Mucosa of stomach (tissue), 1 donor: ENCODE results near the gene DIP2B.

Experiments used
- H3K27me3 ChIP-seq: one replicate; pipeline ENCODE4 v1.7.0; 2013; ENCODE audit warnings: mild to moderate bottlenecking, low read length; ENCODE audit not compliant: control insufficient read depth, insufficient read depth
- H3K36me3 ChIP-seq: one replicate; pipeline ENCODE4 v1.7.0; 2013; ENCODE audit warnings: low read length; ENCODE audit not compliant: control insufficient read depth, insufficient read depth
- H3K4me1 ChIP-seq: one replicate; pipeline ENCODE4 v1.7.0; 2013; ENCODE audit warnings: mild to moderate bottlenecking, low read length; ENCODE audit not compliant: control insufficient read depth, insufficient read depth
- H3K4me3 ChIP-seq: one replicate; pipeline ENCODE4 v1.7.0; 2013; ENCODE audit warnings: low read length
- H3K9ac ChIP-seq: one replicate; pipeline ENCODE4 v1.7.0; 2013; ENCODE audit warnings: mild to moderate bottlenecking, low read length, moderate library complexity
- H3K9me3 ChIP-seq: one replicate; pipeline ENCODE4 v1.7.0; 2013; ENCODE audit warnings: mild to moderate bottlenecking, low read length, moderate library complexity; ENCODE audit not compliant: control insufficient read depth
- donor health status: Pancreatic carcinoma.

Gene DIP2B

DNA sequence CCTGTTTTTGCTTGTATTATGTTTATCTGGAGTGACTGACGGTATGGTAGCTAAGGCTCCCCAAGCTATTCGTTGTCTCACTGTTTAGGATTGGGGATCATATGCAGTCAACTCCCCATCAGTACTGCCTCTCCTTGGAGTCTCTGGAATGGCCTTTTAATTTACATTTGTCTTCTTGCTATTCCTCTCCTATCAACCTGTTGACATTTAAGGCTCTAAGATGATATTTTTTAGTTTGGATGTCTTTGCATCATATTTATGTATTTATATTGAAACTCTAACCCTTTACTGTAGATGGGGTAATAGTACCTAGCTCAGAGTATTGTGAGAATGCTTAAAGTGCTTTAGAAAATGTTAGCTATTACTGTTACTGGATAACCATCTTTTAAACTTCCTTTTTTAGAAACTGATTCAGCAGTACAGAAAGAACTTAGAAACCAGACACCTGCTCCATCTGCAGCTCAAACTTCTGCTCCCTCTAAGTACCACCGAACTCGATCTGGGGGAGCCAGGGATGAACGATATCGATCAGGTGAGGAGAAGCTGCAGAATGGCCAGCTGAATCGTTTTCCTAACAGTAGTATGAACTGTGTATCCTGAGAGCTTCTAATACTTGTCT lies 135.6 kb downstream of the DIP2B start:
- Histone ChIP-seq H3K36me3 (no peaks in the 10 kb centered on the region), H3K9me3 (no peaks in the 10 kb centered on the region), H3K9ac (no peak overlapping the region), H3K4me1 (peaks cover 6% of the 10 kb centered on the region), H3K4me3 (no peak overlapping the region), H3K27me3 (no peaks in the 10 kb centered on the region)

DNA sequence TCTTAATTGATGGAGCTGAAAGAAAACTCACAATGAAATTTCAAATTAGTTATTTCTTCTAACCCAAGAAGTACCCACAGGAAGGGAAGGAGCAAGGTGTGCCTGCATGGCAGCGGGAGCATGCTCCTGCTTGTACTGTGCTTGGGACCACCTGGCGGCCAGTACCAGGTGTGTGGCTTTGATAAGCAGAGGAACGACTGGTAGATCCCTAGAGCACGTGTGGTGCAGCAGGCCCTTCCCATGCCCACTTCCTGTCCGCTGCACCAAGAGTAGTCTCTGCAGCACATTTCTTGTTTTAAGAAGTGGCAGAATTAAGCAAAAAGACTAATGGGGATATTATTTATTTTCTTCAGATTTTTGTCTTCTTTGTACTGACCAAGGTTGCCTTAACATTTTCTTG lies 136.8 kb downstream of the DIP2B start:
- Histone ChIP-seq H3K4me3 (no peak overlapping the region), H3K9me3 (no peaks in the 10 kb centered on the region), H3K36me3 (no peaks in the 10 kb centered on the region), H3K27me3 (no peaks in the 10 kb centered on the region), H3K4me1 (peaks cover 6% of the 10 kb centered on the region), H3K9ac (no peak overlapping the region)

DNA sequence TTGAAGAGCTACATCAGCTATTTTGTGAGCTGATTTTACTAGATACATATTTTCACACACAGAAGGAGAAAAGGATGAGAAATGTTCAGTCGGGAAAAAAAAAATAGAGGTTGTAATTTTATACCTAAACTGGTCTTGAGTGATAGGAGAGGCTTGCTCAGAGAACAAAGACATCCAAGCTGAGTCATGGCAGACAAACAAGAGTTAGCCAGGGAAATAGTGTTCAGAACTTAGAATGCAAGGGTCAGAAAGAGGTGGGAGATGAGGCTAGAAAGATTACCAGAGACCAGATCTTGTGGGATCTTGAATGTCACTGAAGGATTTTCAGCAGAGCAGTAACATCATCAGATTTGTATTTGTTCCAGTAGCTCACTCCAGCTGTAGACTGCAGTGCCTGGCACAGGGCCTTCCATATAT lies 137.3 kb downstream of the DIP2B start:
- Histone ChIP-seq H3K9ac (no peak overlapping the region), H3K4me1 (peaks cover 6% of the 10 kb centered on the region), H3K9me3 (no peaks in the 10 kb centered on the region), H3K36me3 (no peaks in the 10 kb centered on the region), H3K4me3 (no peak overlapping the region), H3K27me3 (no peaks in the 10 kb centered on the region)

DNA sequence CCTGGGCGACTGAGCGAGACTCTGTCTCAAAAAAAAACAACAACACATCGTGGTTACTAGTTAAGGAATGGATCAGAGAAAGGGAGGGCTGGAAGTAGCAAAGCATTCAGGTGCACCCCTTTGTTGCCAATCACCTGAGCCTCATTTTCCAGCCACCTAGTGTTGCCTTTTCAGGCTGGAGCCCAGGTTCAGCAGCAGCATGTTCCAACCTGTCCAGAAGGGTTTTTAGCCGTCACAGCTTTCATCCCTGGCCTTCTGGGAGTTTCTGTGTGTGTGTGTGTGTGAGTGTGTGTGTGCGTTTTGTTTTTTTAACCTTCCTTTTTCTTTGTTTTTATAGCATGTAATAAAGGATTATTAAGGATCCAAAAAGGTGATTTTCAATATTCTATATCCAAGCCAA lies 138.0 kb downstream of the DIP2B start:
- Histone ChIP-seq H3K4me3 (no peak overlapping the region), H3K36me3 (no peaks in the 10 kb centered on the region), H3K9me3 (no peaks in the 10 kb centered on the region), H3K9ac (no peak overlapping the region), H3K27me3 (no peaks in the 10 kb centered on the region), H3K4me1 (peaks cover 6% of the 10 kb centered on the region)

DNA sequence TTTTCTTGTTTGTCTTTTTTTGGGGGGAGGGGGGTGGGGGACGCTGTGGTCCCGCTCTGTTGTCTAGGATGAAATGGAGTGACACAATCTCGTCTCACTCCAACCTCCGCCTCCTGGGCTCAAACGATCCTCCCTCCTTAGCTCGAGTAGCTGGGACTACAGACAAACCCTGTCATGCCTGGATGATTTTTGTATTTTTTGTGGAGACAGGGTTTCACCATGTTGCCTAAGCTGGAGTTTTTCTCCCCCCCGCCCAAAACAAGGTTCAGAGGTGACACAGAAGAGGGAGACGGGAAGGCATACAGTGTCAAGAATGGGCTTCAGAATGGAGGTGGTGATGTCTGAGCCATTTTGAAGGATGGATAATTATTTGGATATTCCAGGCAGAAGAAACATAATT lies 142.2 kb downstream of the DIP2B start:
- no peak overlapping the region for H3K9ac ChIP-seq
- peaks cover 2% of the 10 kb centered on the region for H3K4me1 ChIP-seq
- no peaks in the 10 kb centered on the region for H3K9me3 ChIP-seq
- H3K4me3 ChIP-seq: no peak overlapping the region
- no peaks in the 10 kb centered on the region for H3K36me3 ChIP-seq
- no peaks in the 10 kb centered on the region for H3K27me3 ChIP-seq

DNA sequence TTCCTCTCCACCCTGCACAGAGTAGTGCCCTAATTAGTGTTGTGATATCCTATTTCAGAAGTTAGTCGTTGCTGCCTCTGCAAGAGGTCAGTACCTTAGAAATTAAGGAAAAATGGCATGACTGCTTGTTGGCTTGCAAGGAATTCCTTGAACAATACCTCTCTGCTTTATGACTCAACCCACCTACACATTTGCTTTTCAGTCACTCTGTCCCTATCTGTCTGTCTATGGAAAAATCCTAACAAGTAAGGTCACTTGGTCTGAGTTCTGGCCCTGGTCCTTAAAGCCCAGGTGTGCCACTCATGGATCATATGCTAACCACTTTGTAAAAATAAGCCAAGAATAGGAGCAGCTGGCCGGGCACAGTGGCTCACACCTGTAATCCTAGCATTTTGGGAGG lies 142.7 kb downstream of the DIP2B start:
- Histone ChIP-seq H3K9ac (no peak overlapping the region), H3K36me3 (no peaks in the 10 kb centered on the region), H3K27me3 (no peaks in the 10 kb centered on the region), H3K4me1 (no peaks in the 10 kb centered on the region), H3K4me3 (no peak overlapping the region), H3K9me3 (no peaks in the 10 kb centered on the region)

DNA sequence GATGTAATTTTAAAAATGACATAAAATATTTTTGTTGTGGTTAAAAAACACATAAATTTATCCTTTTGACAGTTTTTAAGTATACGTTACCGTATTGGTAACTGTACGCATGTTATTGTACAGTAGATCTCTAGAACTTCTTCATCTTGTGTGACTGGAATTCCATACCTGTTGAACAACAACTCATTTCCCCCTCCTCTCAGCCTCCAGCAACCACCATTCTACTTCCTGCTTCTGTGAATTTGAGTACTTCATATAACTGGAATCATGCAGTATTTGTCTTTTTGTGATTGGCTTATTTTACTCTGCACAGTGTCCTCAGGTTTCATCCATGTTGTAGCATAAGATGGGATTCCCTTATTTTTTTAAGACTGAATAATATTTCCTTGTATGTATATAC lies 145.5 kb downstream of the DIP2B start:
- Histone ChIP-seq H3K4me1 (no peaks in the 10 kb centered on the region), H3K9ac (no peak overlapping the region)

DNA sequence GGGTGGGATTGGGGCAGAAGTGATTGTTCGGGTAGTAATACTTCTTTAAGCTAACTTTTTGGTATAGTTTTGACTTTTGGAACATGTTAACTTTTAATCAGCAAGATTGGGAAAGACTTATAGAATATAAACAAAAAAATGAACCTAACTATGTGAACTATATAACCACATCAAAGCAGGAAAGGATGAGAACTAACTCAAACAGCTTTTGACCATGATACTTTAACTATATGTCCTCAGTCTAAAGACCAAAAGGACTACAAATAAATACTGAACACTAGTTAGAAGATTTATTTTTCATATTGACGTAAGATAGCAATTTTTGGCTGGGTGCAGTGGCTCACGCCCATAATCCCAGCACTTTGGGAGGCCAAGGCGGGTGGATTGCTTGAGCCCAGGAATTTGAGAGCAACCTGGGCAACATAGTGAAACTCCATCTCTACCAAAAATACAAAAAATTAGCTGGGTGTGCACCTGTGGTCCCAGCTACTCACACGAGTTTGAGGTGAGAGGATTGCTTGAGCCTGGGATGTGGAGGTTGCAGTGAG lies 150.7 kb downstream of the DIP2B start:
- peaks cover 10% of the 10 kb centered on the region for H3K4me1 ChIP-seq
- H3K27me3 ChIP-seq: no peaks in the 10 kb centered on the region
- H3K36me3 ChIP-seq: no peaks in the 10 kb centered on the region
- H3K9me3 ChIP-seq: no peaks in the 10 kb centered on the region
- no peak overlapping the region for H3K4me3 ChIP-seq
- H3K9ac ChIP-seq: no peak overlapping the region

More for the DNA sequence above, 145.5 kb downstream of the DIP2B start:
- H3K9me3 ChIP-seq: no peaks in the 10 kb centered on the region
- no peak overlapping the region for H3K4me3 ChIP-seq
- no peaks in the 10 kb centered on the region for H3K36me3 ChIP-seq
- no peaks in the 10 kb centered on the region for H3K27me3 ChIP-seq

DNA sequence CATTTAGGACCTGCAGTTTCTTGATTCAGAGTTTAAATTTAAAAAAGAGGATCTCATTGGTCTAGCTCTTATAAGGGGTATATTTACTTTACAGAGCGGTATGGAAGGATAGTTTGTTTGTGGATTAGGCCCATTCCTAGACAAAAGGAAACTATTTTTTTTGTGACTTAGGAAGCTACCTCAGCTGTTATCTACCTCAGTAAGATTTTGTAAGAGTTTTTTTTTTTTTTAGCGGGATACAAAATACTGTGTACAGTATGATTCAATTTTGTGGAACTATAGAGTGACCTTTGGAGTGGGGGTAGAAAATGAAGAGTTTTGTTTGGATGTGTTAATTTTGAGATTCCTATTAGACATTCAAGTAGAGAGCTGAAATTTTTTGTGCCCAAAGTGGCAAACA lies 154.5 kb downstream of the DIP2B start:
- Histone ChIP-seq H3K4me3 (no peak overlapping the region), H3K9me3 (no peaks in the 10 kb centered on the region), H3K9ac (no peak overlapping the region), H3K4me1 (peaks cover 16% of the 10 kb centered on the region), H3K36me3 (no peaks in the 10 kb centered on the region), H3K27me3 (no peaks in the 10 kb centered on the region)

DNA sequence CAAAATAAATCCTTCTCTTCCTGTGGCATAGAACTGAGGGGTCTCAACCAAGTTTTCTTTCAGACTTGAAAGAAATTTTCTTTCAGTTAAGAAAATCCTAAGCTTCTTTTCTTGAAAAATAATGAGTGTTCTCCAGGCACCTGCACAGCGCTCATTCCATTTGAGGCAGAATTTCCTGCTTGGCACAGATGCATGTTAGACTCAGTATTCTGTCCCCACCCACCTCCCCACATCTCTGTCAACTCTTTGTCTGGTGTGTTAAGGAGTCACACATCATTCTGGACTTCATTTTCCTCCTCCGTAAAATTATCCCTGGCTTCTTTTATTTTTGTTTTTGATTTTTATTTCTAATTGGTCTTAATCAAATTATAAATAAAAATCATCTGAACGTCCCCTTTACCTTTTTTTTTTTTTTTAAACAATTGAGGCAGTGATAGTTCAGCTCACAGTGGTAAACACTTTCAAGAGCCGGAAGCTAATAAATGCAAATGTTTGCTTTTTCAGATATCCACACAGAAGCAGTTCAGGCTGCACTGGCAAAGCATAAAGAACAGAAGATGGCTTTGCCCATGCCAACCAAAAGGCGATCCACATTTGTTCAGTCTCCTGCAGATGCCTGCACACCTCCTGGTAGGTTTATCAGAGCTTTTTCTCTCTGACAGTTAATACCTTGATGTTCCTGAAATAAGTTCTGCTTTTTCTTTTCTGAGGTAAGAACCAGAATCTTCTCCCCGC lies 155.1 kb downstream of the DIP2B start:
- Histone ChIP-seq H3K9ac (no peak overlapping the region), H3K36me3 (no peaks in the 10 kb centered on the region), H3K27me3 (no peaks in the 10 kb centered on the region), H3K4me3 (no peak overlapping the region), H3K4me1 (peaks cover 16% of the 10 kb centered on the region), H3K9me3 (no peaks in the 10 kb centered on the region)

DNA sequence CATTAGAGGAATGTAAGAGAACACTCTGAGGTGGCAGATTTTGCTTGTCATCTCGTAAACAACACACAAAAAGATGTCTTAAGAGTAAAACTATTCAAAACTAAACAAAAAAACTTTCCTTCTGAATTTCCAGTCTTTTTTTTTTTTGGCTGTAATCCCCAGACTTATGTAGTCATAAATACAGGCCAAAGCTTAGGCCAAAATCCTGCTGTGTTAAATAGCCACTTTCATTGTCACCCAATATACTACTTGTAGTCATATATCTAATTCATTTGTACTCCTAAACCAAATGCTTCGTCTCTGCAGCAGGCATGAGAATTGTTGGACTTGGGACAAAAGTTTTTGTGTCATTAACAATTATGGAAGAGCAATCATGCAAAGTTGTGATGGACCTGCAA lies 155.6 kb downstream of the DIP2B start:
- Histone ChIP-seq H3K27me3 (no peaks in the 10 kb centered on the region), H3K36me3 (no peaks in the 10 kb centered on the region), H3K4me1 (peaks cover 16% of the 10 kb centered on the region), H3K4me3 (no peak overlapping the region), H3K9ac (no peak overlapping the region), H3K9me3 (no peaks in the 10 kb centered on the region)

DNA sequence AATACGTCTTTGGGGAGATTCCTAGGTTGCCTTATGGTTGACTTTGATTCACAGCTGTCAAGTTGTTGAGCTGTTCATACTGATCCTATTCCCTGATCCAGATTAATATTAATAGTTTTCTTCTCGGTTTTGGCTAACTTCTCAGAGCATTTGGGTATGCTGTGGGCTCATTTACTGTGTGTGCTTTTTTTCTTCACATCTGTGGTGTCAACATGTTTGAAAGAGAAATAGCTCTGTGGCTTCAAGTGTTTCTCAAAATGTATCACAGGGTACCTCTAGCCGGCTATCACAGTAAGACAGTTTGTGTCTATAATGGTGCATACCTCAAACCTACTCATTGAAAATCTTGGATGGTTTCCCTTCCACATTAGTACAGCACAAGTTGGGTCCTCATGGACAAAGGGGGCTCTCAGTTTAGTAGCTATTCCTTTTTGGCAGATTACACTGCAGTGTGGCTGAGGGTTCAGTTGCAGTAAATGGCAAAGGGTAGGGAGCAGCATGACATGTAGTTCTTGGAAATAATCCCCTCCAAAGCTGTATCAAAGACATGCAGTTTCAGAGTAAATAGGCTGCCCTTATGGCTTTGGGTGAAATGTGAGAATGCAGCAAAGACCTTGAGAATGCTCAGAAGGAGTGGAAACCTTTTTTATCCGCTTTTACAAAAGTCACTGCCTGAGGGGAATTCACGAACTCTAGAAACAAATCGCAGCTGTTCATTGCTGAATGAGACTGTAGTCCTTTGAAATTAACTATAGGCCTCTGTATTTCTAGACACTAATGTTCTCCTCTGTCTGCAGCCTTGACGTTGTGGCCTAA lies 156.7 kb downstream of the DIP2B start:
- H3K9me3 ChIP-seq: no peaks in the 10 kb centered on the region
- H3K4me3 ChIP-seq: no peak overlapping the region
- no peak overlapping the region for H3K9ac ChIP-seq
- H3K36me3 ChIP-seq: no peaks in the 10 kb centered on the region
- H3K4me1 ChIP-seq: peaks cover 16% of the 10 kb centered on the region
- no peaks in the 10 kb centered on the region for H3K27me3 ChIP-seq
